Measurements from ENCODE around the gene TTC7B.

- TF ChIP-seq CTCF (conservative IDR thresholded peaks at IDR 0.05; ENCODE audit: low read depth in 2 of 2) (peak in 1 of 2 experiments; percentile 12; a peak in 1 of 4 replicates), EZH2 (IDR thresholded peaks at IDR 0.05; ENCODE audit: low read depth, unreplicated experiment) (no peak), POLR2AphosphoS5 (IDR thresholded peaks at IDR 0.05; ENCODE audit: low read depth) (no peak), EZH2phosphoT487 (IDR thresholded peaks at IDR 0.05; ENCODE audit: unreplicated experiment) (no peak), CREB1 (CRISPR knock-in tag; IDR thresholded peaks at IDR 0.05; ENCODE audit: low read depth) (no peak), REST (IDR thresholded peaks at IDR 0.05; ENCODE audit: unreplicated experiment) (no peak), ETS1 (IDR thresholded peaks at IDR 0.05) (no peak), JUNB (IDR thresholded peaks at IDR 0.05; ENCODE audit: unreplicated experiment) (no peak), NANOG (IDR thresholded peaks at IDR 0.05; ENCODE audit: borderline replicate concordance) (no peak), STAT1 (IDR thresholded peaks at IDR 0.05; ENCODE audit: unreplicated experiment) (no peak), ZNF114 (CRISPR knock-in tag; IDR thresholded peaks at IDR 0.05) (no peak), ZNF462 (CRISPR knock-in tag; IDR thresholded peaks at IDR 0.05) (no peak), ZNF331 (CRISPR knock-in tag; IDR thresholded peaks at IDR 0.05; ENCODE audit: low read depth) (no peak)
These were observed 259.4 kb downstream of the TTC7B start for GRCh38 chr14:90556666-90557450.

All from GM23338 (cell line).